K562 (cell line): ENCODE measurements around the gene G6PD. TPM values are rescaled to one million over a fixed set of nuclear protein-coding genes. Genes with fewer than 3 reads are reported as not detected.

ENCODE experiments used
- ATAC-seq: fragments of 200-7000 bp; cut with Tn5 transposase; 3 replicates; pipeline ENCODE4 v1.9.1; 2020; ENCODE audit warnings: moderate library complexity
- BruUV-seq: library from RNA; stranded (reverse); fragments of 400-500 nt; replicated peaks from 2 replicates; lab custom pipeline; 2021; lab: Mats Ljungman, UMichigan
- CTCF ChIA-PET: fragments of 300-600 bp; formaldehyde crosslinking; extraction: SDS; loops from one replicate; lab custom pipeline; 2021; ENCODE audit warnings: low intra/inter-chr PET ratio; lab: Yijun Ruan, JAX
- POLR2A ChIA-PET: fragments of 300-600, 350-650 bp; sonication (Branson Sonifier 250); formaldehyde crosslinking; extraction: SDS; loops from one replicate; lab custom pipeline; 2021; ENCODE audit warnings: antibody characterized with exemption, inconsistent platforms; lab: Yijun Ruan, JAX
- DNase-seq, 4 experiments: peaks; one replicate each; pipeline versions ENCODE4 v3.0.0 to v3.0.0-alpha.2; 2011 to 2018; ENCODE audit warnings: low spot score in 3 of 4, mixed read lengths in 3 of 4; ENCODE audit errors: extremely low read depth in 1 of 4
- FAIRE-seq: peaks from 2 replicates; lab custom pipeline; 2011; peaks lifted over from hg19 to GRCh38; lab: Jason Lieb, UNC
- H2AFZ ChIP-seq: 2 replicates; pipeline ENCODE4 v1.6.0; 2011; ENCODE audit warnings: low read depth, low read length, control low read depth, inconsistent platforms
- H3K27ac ChIP-seq: fragments of 200-600 bp; 3 replicates; pipeline ENCODE4 v1.8.0; 2011; ENCODE audit warnings: low read depth, mild to moderate bottlenecking, control low read depth, inconsistent platforms, low read length, moderate library complexity, mixed read lengths; ENCODE audit errors: extremely low read depth
- H3K27me3 ChIP-seq, 2 experiments: fragments of 300-600 bp in 1 of 2; 2 replicates in 1 of 2; 3 replicates in 1 of 2; pipeline versions ENCODE4 v1.6.0 to v1.8.0; 2011; ENCODE audit warnings: inconsistent platforms in 2 of 2, low read length in 2 of 2, mild to moderate bottlenecking in 1 of 2, mixed read lengths in 1 of 2, moderate library complexity in 1 of 2; ENCODE audit not compliant: control insufficient read depth in 2 of 2, insufficient read depth in 2 of 2
- H3K36me3 ChIP-seq: fragments of 300-600 bp; 3 replicates; pipeline ENCODE4 v1.8.0; 2011; ENCODE audit warnings: mild to moderate bottlenecking, low read length, inconsistent platforms; ENCODE audit not compliant: control insufficient read depth, insufficient read depth
- H3K4me1 ChIP-seq, 2 experiments: fragments of 200-600 bp in 1 of 2; replicated peaks in 1 of 2; 2 replicates in 1 of 2; 3 replicates in 1 of 2; pipeline versions ENCODE4 v1.5.1 to v1.8.0; 2011; ENCODE audit warnings: inconsistent platforms in 2 of 2, low read length in 2 of 2, mild to moderate bottlenecking in 1 of 2, mixed read lengths in 1 of 2, moderate library complexity in 1 of 2; ENCODE audit not compliant: control insufficient read depth in 2 of 2, insufficient read depth in 2 of 2
- H3K4me2 ChIP-seq: 2 replicates; pipeline ENCODE4 v1.6.1; 2011; ENCODE audit warnings: low read length, control low read depth, inconsistent platforms, mixed read lengths; ENCODE audit not compliant: insufficient read depth
- H3K4me3 ChIP-seq: fragments of 200-600 bp; sonication (generic), shearing (Covaris generic); 2 replicates; pipeline ENCODE4 v1.5.1; 2016; ENCODE audit warnings: control low read depth, inconsistent platforms
- H3K79me2 ChIP-seq: fragments of 200-600 bp; 3 replicates; pipeline ENCODE4 v1.8.0; 2011; ENCODE audit warnings: low read length, inconsistent platforms; ENCODE audit not compliant: control insufficient read depth, insufficient read depth
- H3K9ac ChIP-seq, 2 experiments: 2 replicates each; pipeline versions ENCODE4 v1.6.0 to v1.6.1; 2011; ENCODE audit warnings: low read depth in 2 of 2, low read length in 2 of 2, control low read depth in 1 of 2, inconsistent platforms in 1 of 2, mild to moderate bottlenecking in 1 of 2, mixed read lengths in 1 of 2; ENCODE audit not compliant: insufficient read depth in 1 of 2
- H3K9me1 ChIP-seq: one replicate; pipeline ENCODE4 v1.6.0; 2011; ENCODE audit warnings: inconsistent platforms, mild to moderate bottlenecking, low read length, moderate library complexity; ENCODE audit not compliant: control insufficient read depth, insufficient read depth
- H3K9me3 ChIP-seq: replicated peaks from 2 replicates; pipeline ENCODE4 v1.5.1; 2011; ENCODE audit warnings: low read depth, low read length, inconsistent platforms; ENCODE audit not compliant: control insufficient read depth, insufficient read depth
- H4K20me1 ChIP-seq: replicated peaks from 2 replicates; pipeline ENCODE4 v1.6.1; 2011; ENCODE audit warnings: low read length, inconsistent platforms, mixed read lengths; ENCODE audit not compliant: control insufficient read depth, insufficient read depth
- BDP1 ChIP-seq: IDR thresholded peaks from 3 replicates; pipeline ENCODE4 v1.6.1; 2011; ENCODE audit not compliant: insufficient read length, insufficient read depth
- BHLHE40 ChIP-seq: IDR thresholded peaks from 2 replicates; pipeline ENCODE4 v1.6.1; 2011; ENCODE audit warnings: low read length, improper control_type of control experiment
- BRF1 ChIP-seq: IDR thresholded peaks from 3 replicates; pipeline ENCODE4 v1.6.1; 2011; ENCODE audit warnings: borderline replicate concordance, mild to moderate bottlenecking; ENCODE audit not compliant: insufficient read length; ENCODE audit errors: extremely low read depth
- C11orf30 ChIP-seq: fragments of 450-650 bp; IDR thresholded peaks from 2 replicates; pipeline ENCODE4 v1.6.1; 2016; ENCODE audit warnings: low read depth, mild to moderate bottlenecking
- CEBPG ChIP-seq, 3 experiments: fragments of 200-800 bp in 1 of 3; sonication (Bioruptor generic) in 1 of 3; sonication (generic) in 1 of 3; formaldehyde crosslinking in 1 of 3; IDR thresholded peaks in 2 of 3; conservative IDR thresholded peaks in 1 of 3; 2 replicates each; pipeline versions ENCODE4 v1.6.1 to v1.8.0; 2016 to 2022; ENCODE audit warnings: missing compliant biosample characterization in 2 of 3, missing genetic modification characterization in 2 of 3, mild to moderate bottlenecking in 1 of 3, missing genetic modification reagents in 1 of 3
- CHD2 ChIP-seq: IDR thresholded peaks from 2 replicates; pipeline ENCODE4 v1.6.1; 2011; ENCODE audit warnings: low read depth, low read length
- ETV6 ChIP-seq, 3 experiments: fragments of 150-350 bp in 1 of 3; sonication (generic) in 1 of 3; formaldehyde crosslinking in 1 of 3; IDR thresholded peaks; 2 replicates each; pipeline versions ENCODE4 v1.6.1 to v1.8.0; 2014 to 2022; ENCODE audit warnings: borderline replicate concordance in 2 of 3, low read depth in 2 of 3, antibody characterized with exemption in 1 of 3, low read length in 1 of 3, mild to moderate bottlenecking in 1 of 3, missing genetic modification reagents in 1 of 3
- KHSRP ChIP-seq: fragments of 450-650 bp; IDR thresholded peaks from 2 replicates; pipeline ENCODE4 v1.6.1; 2017
- PBX2 ChIP-seq, 2 experiments: IDR thresholded peaks in 1 of 2; conservative IDR thresholded peaks in 1 of 2; 2 replicates each; pipeline ENCODE4 v1.6.1; 2016; ENCODE audit warnings: low read depth in 2 of 2, mild to moderate bottlenecking in 1 of 2, missing compliant biosample characterization in 1 of 2, missing genetic modification characterization in 1 of 2, moderate library complexity in 1 of 2
- RBFOX2 ChIP-seq: fragments of 200-400 bp; formaldehyde crosslinking; IDR thresholded peaks from 2 replicates; pipeline ENCODE4 v1.6.1; 2017; ENCODE audit warnings: low read depth, mild to moderate bottlenecking, low read length, moderate library complexity
- SPI1 ChIP-seq: IDR thresholded peaks from 2 replicates; pipeline ENCODE4 v1.6.1; 2011; ENCODE audit warnings: low read depth, low read length, control low read depth, borderline replicate concordance
- TAF7 ChIP-seq: fragments of 450-650 bp; IDR thresholded peaks from 2 replicates; pipeline ENCODE4 v1.6.1; 2016; ENCODE audit warnings: missing genetic modification characterization, missing compliant biosample characterization
- TBP ChIP-seq: optimal IDR thresholded peaks from 2 replicates; pipeline ENCODE3; 2011; ENCODE audit warnings: low read depth, low read length, improper control_type of control experiment
- ZHX1 ChIP-seq: fragments of 150-350 bp; conservative IDR thresholded peaks from 2 replicates; pipeline ENCODE4 v1.6.1; 2014; ENCODE audit warnings: low read length
- ZNF253 ChIP-seq: fragments of 250-450 bp; sonication (Bioruptor Pico); conservative IDR thresholded peaks from 2 replicates; pipeline ENCODE4 v1.6.1; 2021; ENCODE audit warnings: mild to moderate bottlenecking
- WGBS: fragments of 100-300 bp; shearing (Covaris generic); methylation state at CpG from one replicate; pipeline ENCODE4 v1.1.6; 2016; ENCODE audit warnings: low coverage, mixed read lengths; ENCODE audit not compliant: insufficient coverage; ENCODE audit errors: missing lambda C conversion rate; 5-methylcytosine and 5-hydroxymethylcytosine counted together
- in situ Hi-C: fragments of 300-500 bp; cut with MboI; formaldehyde crosslinking; loops from 4 replicates; pipeline ENCODE4 v1.15.0; 2018; ENCODE audit warnings: inconsistent platforms, mixed read lengths
- intact Hi-C: fragments of 100-400 bp; cut with micrococcal nuclease; formaldehyde crosslinking; loops from 2 replicates; pipeline ENCODE4 v1.14.2; 2022
- polyA plus RNA-seq, 8 experiments: library from polyadenylated mRNA; depleted of rRNA in 4 of 8; stranded (reverse) in 5 of 8; unstranded in 3 of 8; fragments of >200 nt; fragmentation: Nextera tagmentation in 2 of 8; fragmentation: Illumina TruSeq in 1 of 8; extraction: Ambion mirVana in 2 of 8; extraction: Trizol in 1 of 8; gene quantifications; 2 replicates each; pipeline versions ENCODE4 v1.2.1 to v1.2.3, GENCODE V29; 2011 to 2014; ENCODE audit warnings: inconsistent platforms in 1 of 8, missing spikeins in 1 of 8
- total RNA-seq, 7 experiments: library from RNA; depleted of rRNA in 6 of 7; stranded (reverse); fragments of >200 nt in 6 of 7; fragmentation: Illumina TruSeq in 2 of 7; extraction: Trizol in 2 of 7; gene quantifications; 2 replicates each; pipeline versions ENCODE4 v1.2.1 to v1.2.3, GENCODE V29; 2011 to 2021; ENCODE audit warnings: low replicate concordance in 1 of 7

Gene G6PD
- total and polyA plus RNA-seq, 9 of the 15 experiments (the other 6 are each of a cell fraction or from before 2014, with no cell fraction given), result 2.9 to 222 (median 66.4) TPM

GRCh38 chrX:154542723-154543424 lies 3.8 kb downstream of the G6PD start:
- Histone ChIP-seq H3K9me1 (no peaks in the 10 kb centered on the region), H3K27me3 (no peaks in the 10 kb centered on the region), H3K9me3 (no peaks in the 10 kb centered on the region), H2AFZ (peak overlapping the region; percentile 9; the same call in 1 of the 2 replicates), H3K4me1 (peaks cover 40 to 56% of the 10 kb centered on the region in 2 experiments), H3K36me3 (peaks cover 57% of the 10 kb centered on the region), H3K79me2 (peaks cover 73% of the 10 kb centered on the region), H3K27ac (peak overlapping the region; percentile 94), H4K20me1 (0 out of 2 replicates have a peak, but pooled peaks cover 3% of the 10 kb centered on the region), H3K4me3 (peak overlapping the region; percentile 33), H3K9ac (peak overlapping the region; percentile 88 to 91), H3K4me2 (peak overlapping the region; percentile 87)
- ATAC-seq, result no peak
- ChIA-PET CTCF (no interaction called here), POLR2A (interaction anchor here (0.6 to 1.9 kb wide), 8 partner anchors 11 to 238 kb away, joined by 3 to 12 read pairs (median 4); partner anchors contain the start of gene EMD)
- WGBS, result 44% methylated on average over 16 of the region's 20 CpGs
- BruUV-seq, result no TSS peak
- in situ Hi-C loops, result loop anchor here (25.0 kb wide), 1 partner anchor 381 kb away; no protein-coding TSS in a partner anchor
- peak; percentile 42 for FAIRE-seq
- intact Hi-C loops, result no loop called here
- no peak for DNase-seq
- TF ChIP-seq BHLHE40 (peak; percentile 65), TAF7 (tag) (no peak), BDP1 (no peak), KHSRP (no peak), ETV6 (IDR thresholded peaks at IDR 0.05; ENCODE audit: borderline replicate concordance in 1 of 2, low read depth in 2 of 2, low read length in 1 of 2) (no peak), ETV6 (CRISPR knock-in tag; IDR thresholded peaks at IDR 0.05; ENCODE audit: borderline replicate concordance) (no peak), CEBPG (CRISPR knock-in tag; IDR thresholded peaks at IDR 0.05) (no peak), CEBPG (tag; conservative IDR thresholded peaks at IDR 0.05 in 1 of 2, IDR thresholded peaks at IDR 0.05 in 1 of 2) (0 out of 4 replicates have a peak, but pooled peaks of 1 of the 2 experiments have one; percentile 14), SPI1 (peak; percentile 55; the same call in 1 of the 2 replicates), BRF1 (no peak), ZNF253 (CRISPR knock-in tag) (no peak), CHD2 (no peak), C11orf30 (no peak), TBP (no peak), RBFOX2 (peak; percentile 13; the same call in 1 of the 2 replicates), PBX2 (CRISPR knock-in tag; IDR thresholded peaks at IDR 0.05; ENCODE audit: low read depth) (no peak), PBX2 (tag; conservative IDR thresholded peaks at IDR 0.05; ENCODE audit: low read depth) (no peak), ZHX1 (no peak)
